Measurements from ENCODE around the gene TCF4. TPM values are rescaled to one million over a fixed set of nuclear protein-coding genes. Genes with fewer than 3 reads are reported as not detected.

The TCF4 gene
- total and polyA plus RNA-seq, 5 experiments from 2014 or later: 0.39 to 8.9 (median 1.1) TPM

GRCh38 chr18:55402731-55403405 lies 185.1 kb downstream of the TCF4 start:
- Mint-ChIP-seq H3K27ac (no peak overlapping the region), H3K4me3 (no peak overlapping the region), H3K9me3 (no peaks in the 10 kb centered on the region), H3K36me3 (no peaks in the 10 kb centered on the region), H3K4me1 (peaks cover 0 to 1% (median 0%) of the 10 kb centered on the region in 4 donors), H3K27me3 (peaks cover 0 to 20% (median 0%) of the 10 kb centered on the region in 5 donors)
- POLR2A ChIA-PET: no interaction called here
- no peak for ATAC-seq
- DNase-seq: no peak

DNA sequence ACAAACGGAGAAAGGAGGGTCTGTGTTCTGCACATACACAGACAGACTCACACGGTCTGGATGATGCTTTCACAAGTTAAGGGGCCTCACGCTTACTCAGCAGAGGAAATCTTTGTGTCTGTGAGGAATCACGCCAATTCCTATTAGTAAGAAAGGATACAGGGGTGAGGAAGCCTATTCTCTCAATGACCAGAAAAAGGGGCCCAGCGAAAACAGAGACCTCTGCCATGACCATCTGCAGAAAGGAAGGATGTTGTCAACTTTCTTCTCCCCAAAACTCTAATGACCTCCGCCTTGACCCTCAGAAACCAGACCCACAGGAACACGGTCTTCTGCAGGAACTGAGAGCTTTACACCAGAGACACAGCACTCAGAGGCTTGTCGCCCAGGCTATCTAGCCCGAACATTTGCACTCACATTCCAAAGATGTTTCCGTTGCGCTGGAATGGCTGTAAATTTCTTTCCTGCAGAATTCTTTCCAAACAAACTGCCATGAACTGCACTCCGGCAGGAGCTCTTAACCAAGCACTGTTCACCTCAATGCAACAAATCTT lies 186.3 kb downstream of the TCF4 start:
- POLR2A ChIA-PET: no interaction called here
- DNase-seq (no peak), ATAC-seq (no peak)
- Mint-ChIP-seq H3K27me3 (peaks cover 0 to 20% (median 0%) of the 10 kb centered on the region in 5 donors), H3K4me3 (no peak overlapping the region), H3K36me3 (no peaks in the 10 kb centered on the region), H3K9me3 (no peaks in the 10 kb centered on the region), H3K4me1 (peaks cover 0 to 1% (median 0%) of the 10 kb centered on the region in 4 donors), H3K27ac (no peak overlapping the region)

DNA sequence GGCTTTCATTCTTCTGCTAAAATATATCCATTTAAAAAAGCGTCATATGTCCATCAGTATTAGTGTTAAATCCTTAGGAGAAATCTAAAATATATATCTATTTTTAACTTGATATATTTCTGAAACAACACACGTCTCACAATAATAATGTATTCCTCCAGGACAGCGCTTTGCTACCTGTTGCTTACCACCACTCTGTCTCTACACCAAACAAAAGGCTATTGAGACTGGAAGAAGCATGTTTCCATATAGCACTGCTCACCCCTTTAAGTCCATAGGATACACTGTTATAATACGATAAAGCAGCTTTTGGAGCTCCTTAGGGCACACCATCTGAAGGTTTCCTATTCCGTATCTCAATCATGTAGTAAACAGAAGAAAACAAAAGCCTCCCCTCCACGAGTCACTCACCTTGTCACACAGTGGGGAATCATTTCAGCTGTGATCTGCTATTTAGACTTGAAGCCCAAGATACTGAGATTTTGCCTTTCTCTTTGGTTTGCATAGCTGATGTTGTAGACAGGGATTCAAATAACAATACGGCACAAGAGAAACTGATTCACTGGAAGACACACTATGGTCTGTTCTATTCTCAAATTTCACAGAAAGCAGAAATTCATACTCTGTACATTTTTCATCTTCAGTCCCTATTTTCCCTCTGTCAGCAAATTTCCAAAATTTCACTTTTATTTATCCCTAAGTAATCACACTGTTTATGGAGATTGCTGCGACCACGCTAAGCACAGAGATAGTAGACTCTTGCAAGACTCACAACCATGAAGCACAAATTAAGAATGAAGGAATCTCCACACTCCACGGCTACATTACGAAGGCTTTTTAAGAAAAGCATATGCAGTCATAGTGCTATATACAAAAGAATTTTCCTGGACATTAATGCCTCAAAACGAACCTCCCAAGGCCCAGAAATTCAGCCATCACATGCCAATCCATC lies 187.1 kb downstream of the TCF4 start:
- DNase-seq (no peak), ATAC-seq (no peak)
- Mint-ChIP-seq H3K36me3 (no peaks in the 10 kb centered on the region), H3K4me1 (peaks cover 0 to 1% (median 0%) of the 10 kb centered on the region in 4 donors), H3K27ac (no peak overlapping the region), H3K4me3 (no peak overlapping the region), H3K27me3 (peaks cover 0 to 20% (median 0%) of the 10 kb centered on the region in 5 donors), H3K9me3 (no peaks in the 10 kb centered on the region)
- POLR2A ChIA-PET: no interaction called here

DNA sequence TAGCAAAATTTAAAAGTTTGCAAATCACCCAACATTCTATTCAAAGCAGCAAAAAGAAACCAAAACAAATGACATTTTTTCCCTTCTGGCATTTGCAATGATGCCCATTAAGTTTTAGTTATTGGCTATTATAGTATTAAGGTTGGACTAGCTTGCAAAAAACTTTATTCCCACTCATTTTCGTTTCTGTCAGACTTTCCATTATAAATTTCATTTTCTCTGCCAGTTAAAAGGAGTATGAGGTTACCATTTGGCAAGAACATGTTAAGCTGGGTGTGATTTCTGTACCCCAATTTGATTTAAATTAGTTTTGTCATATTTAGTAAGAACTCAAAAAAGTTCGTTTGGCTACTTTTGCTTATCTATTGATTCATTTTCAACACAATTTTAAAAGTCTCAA lies 187.9 kb downstream of the TCF4 start:
- no peak for DNase-seq
- POLR2A ChIA-PET: no interaction called here
- H3K4me1 Mint-ChIP-seq: peaks cover 0 to 1% (median 0%) of the 10 kb centered on the region in 4 donors
- no peaks in the 10 kb centered on the region for H3K9me3 Mint-ChIP-seq
- no peak overlapping the region for H3K27ac Mint-ChIP-seq
- no peak for ATAC-seq
- no peak overlapping the region for H3K4me3 Mint-ChIP-seq
- H3K36me3 Mint-ChIP-seq: no peaks in the 10 kb centered on the region
- peaks cover 0 to 15% (median 0%) of the 10 kb centered on the region in 5 donors for H3K27me3 Mint-ChIP-seq

GRCh38 chr18:55398858-55399257 lies 189.1 kb downstream of the TCF4 start:
- POLR2A ChIA-PET: no interaction called here
- no peak for DNase-seq
- Mint-ChIP-seq H3K4me1 (peaks cover 0 to 1% (median 0%) of the 10 kb centered on the region in 4 donors), H3K36me3 (no peaks in the 10 kb centered on the region), H3K4me3 (no peak overlapping the region), H3K27ac (no peak overlapping the region), H3K9me3 (no peaks in the 10 kb centered on the region), H3K27me3 (peaks cover 0 to 8% (median 0%) of the 10 kb centered on the region in 5 donors)
- ATAC-seq: no peak

DNA sequence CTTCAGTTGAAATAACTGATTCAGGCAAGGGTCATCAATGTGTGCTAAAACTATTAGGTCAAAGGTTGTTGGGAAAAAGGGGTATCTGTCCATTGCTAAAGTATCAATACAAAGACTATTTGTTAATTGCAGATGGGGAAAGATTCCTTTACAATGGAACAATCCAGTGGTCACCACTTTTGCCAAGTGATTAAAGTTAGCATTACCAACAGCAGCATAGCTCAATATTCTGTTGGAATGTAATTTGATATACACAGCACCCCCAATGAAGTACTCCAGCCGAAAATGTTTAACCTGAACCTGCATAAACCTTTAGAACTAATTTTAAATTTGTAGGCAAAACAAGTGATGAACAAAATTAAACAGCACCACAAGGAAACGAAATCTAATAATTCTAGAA lies 191.0 kb downstream of the TCF4 start:
- ATAC-seq: no peak
- peaks cover 0 to 1% (median 0%) of the 10 kb centered on the region in 4 donors for H3K4me1 Mint-ChIP-seq
- POLR2A ChIA-PET: no interaction called here
- H3K36me3 Mint-ChIP-seq: no peaks in the 10 kb centered on the region
- no peak overlapping the region for H3K27ac Mint-ChIP-seq
- H3K9me3 Mint-ChIP-seq: no peaks in the 10 kb centered on the region
- H3K4me3 Mint-ChIP-seq: no peak overlapping the region
- no peaks in the 10 kb centered on the region for H3K27me3 Mint-ChIP-seq
- DNase-seq: no peak

DNA sequence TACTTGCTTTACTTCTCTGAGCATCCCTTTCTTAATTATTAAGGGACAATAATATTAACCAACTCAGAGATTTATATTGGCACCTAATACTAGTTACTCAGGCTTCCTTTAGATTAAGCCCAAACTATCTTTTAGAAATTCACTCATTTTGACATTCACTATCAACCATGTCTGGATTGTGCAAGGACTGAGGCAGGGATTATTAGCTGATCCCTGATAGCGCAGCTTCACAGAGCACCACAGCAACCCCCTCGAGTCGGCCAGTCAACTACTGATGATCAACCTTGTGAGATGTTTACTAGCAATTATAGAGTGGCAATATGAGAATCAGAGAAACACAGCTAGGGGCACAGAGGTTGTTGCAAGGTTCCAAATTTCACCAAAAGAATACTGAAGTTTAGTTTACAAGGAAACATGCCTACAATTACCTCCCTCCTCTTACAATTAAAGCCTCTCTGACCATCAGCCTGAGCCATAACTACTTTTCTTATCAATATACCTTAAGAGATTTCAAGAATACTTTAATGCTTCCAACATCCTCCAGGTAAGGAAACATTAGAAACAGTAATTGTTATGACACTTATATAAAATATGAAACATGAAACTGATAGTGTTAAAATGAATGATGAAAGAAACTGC lies 191.6 kb downstream of the TCF4 start:
- no peak overlapping the region for H3K4me3 Mint-ChIP-seq
- POLR2A ChIA-PET: no interaction called here
- ATAC-seq: no peak
- no peaks in the 10 kb centered on the region for H3K9me3 Mint-ChIP-seq
- no peak overlapping the region for H3K27ac Mint-ChIP-seq
- no peaks in the 10 kb centered on the region for H3K36me3 Mint-ChIP-seq
- DNase-seq: no peak
- no peaks in the 10 kb centered on the region for H3K27me3 Mint-ChIP-seq
- peaks cover 0 to 1% (median 0%) of the 10 kb centered on the region in 4 donors for H3K4me1 Mint-ChIP-seq

DNA sequence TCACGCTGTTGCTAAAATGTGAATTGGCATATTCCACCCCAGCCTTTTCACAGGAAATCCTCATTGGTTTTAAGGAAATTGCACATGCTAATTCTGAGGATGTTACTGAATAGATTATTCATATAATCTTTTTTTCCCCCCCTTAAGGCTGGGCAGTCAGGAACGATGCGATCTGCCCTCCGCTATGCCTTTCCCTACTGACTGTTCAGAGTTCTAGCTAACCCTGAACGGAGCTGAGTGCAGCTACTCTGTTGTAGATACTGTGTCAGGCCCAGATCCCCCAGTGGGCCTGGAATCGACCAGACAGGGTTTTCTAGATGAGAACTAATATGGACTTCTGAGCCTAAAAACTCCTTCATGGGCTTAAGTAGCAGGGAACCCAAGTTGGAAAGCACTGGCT lies 192.2 kb downstream of the TCF4 start:
- Mint-ChIP-seq H3K27me3 (no peaks in the 10 kb centered on the region), H3K36me3 (no peaks in the 10 kb centered on the region), H3K4me1 (peaks cover 0 to 1% (median 0%) of the 10 kb centered on the region in 4 donors), H3K9me3 (no peaks in the 10 kb centered on the region), H3K4me3 (no peak overlapping the region), H3K27ac (no peak overlapping the region)
- no peak for DNase-seq
- no peak for ATAC-seq
- POLR2A ChIA-PET: no interaction called here

- Mint-ChIP-seq H3K27ac (no peak overlapping the region), H3K36me3 (no peaks in the 10 kb centered on the region), H3K4me3 (no peak overlapping the region), H3K4me1 (no peaks in the 10 kb centered on the region), H3K9me3 (no peaks in the 10 kb centered on the region), H3K27me3 (peaks cover 0 to 3% (median 0%) of the 10 kb centered on the region in 5 donors)
- POLR2A ChIA-PET: no interaction called here
- DNase-seq (no peak), ATAC-seq (no peak)
Measured at GRCh38 chr18:55390898-55391297, 197.1 kb downstream of the TCF4 start.

- Mint-ChIP-seq H3K9me3 (peaks cover 0 to 2% (median 0%) of the 10 kb centered on the region in 9 donors), H3K27ac (no peak overlapping the region), H3K4me1 (peaks cover 0 to 14% (median 0%) of the 10 kb centered on the region in 4 donors), H3K4me3 (no peak overlapping the region), H3K27me3 (peaks cover 0 to 3% (median 0%) of the 10 kb centered on the region in 5 donors), H3K36me3 (no peaks in the 10 kb centered on the region)
- POLR2A ChIA-PET: no interaction called here
- DNase-seq (no peak), ATAC-seq (no peak)
Measured at GRCh38 chr18:55387139-55387984, 200.6 kb downstream of the TCF4 start.

- ATAC-seq (no peak), DNase-seq (no peak)
- peaks cover 0 to 18% (median 0%) of the 10 kb centered on the region in 4 donors for H3K4me1 Mint-ChIP-seq
- H3K27ac Mint-ChIP-seq: no peak overlapping the region
- H3K27me3 Mint-ChIP-seq: peaks cover 0 to 3% (median 0%) of the 10 kb centered on the region in 5 donors
- H3K4me3 Mint-ChIP-seq: no peak overlapping the region
- H3K9me3 Mint-ChIP-seq: peaks cover 0 to 2% (median 0%) of the 10 kb centered on the region in 9 donors
- H3K36me3 Mint-ChIP-seq: no peaks in the 10 kb centered on the region
- POLR2A ChIA-PET: no interaction called here
Measured at GRCh38 chr18:55386545-55386944, 201.4 kb downstream of the TCF4 start.

- Mint-ChIP-seq H3K27ac (no peak overlapping the region), H3K9me3 (peaks cover 0 to 2% (median 0%) of the 10 kb centered on the region in 9 donors), H3K4me1 (peaks cover 0 to 24% (median 0%) of the 10 kb centered on the region in 4 donors), H3K27me3 (peaks cover 0 to 3% (median 0%) of the 10 kb centered on the region in 5 donors), H3K4me3 (no peak overlapping the region), H3K36me3 (no peaks in the 10 kb centered on the region)
- POLR2A ChIA-PET: no interaction called here
- DNase-seq (no peak), ATAC-seq (no peak)
Measured at GRCh38 chr18:55385770-55386169, 202.2 kb downstream of the TCF4 start.
